Upper lobe of right lung (tissue), 1 donor: Measurements from ENCODE around the gene RNF186. TPM values are rescaled to one million over a fixed set of nuclear protein-coding genes. Genes with fewer than 3 reads are reported as not detected.

Experiments
- ATAC-seq: fragments of 200-7000 bp; cut with Tn5 transposase; one replicate; pipeline ENCODE4 v1.9.1; 2020; ENCODE audit warnings: mild to moderate bottlenecking, moderate library complexity
- DNase-seq: peaks from one replicate; pipeline ENCODE4 v3.0.0-alpha.2; 2020
- H3K27ac ChIP-seq: fragments of 200-600 bp; one replicate; pipeline ENCODE4 v1.8.0; 2022
- H3K27me3 ChIP-seq: fragments of 200-600 bp; one replicate; pipeline ENCODE4 v1.8.0; 2022; ENCODE audit warnings: mild to moderate bottlenecking
- H3K36me3 ChIP-seq: fragments of 200-600 bp; one replicate; pipeline ENCODE4 v1.8.0; 2022
- H3K4me1 ChIP-seq: fragments of 200-600 bp; one replicate; pipeline ENCODE4 v1.8.0; 2022
- H3K4me3 ChIP-seq: fragments of 200-600 bp; one replicate; pipeline ENCODE4 v1.8.0; 2022; ENCODE audit warnings: mild to moderate bottlenecking
- H3K9me3 ChIP-seq: fragments of 200-600 bp; one replicate; pipeline ENCODE4 v1.8.0; 2022
- CTCF ChIP-seq: fragments of 200-600 bp; IDR thresholded peaks from one replicate; pipeline ENCODE4 v1.8.0; 2022; ENCODE audit warnings: antibody characterized with exemption
- intact Hi-C: fragments of 100-400 bp; cut with DNase I; formaldehyde crosslinking; loops from one replicate; pipeline ENCODE4 v1.11.0; 2022
- total RNA-seq: library from RNA; stranded (reverse); fragmentation: NEBNext Ultra II Directional; extraction: Animal tissue kit (Norgen Biotek cat#: 25700); gene quantifications from one replicate; pipeline ENCODE4 v1.2.1, GENCODE V29; 2021
- donor health status: DM: no; HTN: yes; CAD: no; lungs with severe emphysema.

RNF186 gene
- total RNA-seq, 1 donor from 2014 or later: not detected

DNA sequence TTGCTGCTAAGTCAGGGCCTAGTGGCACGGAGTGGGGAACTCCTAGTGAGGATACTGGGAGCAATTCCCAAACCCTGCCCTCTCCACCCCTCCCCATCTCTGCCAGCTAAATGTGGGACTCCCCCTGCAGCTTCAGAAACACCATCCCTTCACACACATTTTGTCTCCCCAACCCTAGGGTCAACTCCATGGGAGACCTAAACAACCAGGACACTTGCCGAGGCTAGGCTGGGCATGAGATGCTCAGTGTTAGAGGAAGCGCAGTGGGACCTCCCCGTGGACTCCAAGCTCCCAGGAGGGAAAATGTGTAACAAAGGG lies 1.5 kb downstream of the RNF186 start:
- Histone ChIP-seq H3K4me1 (no peaks in the 10 kb centered on the region), H3K36me3 (no peaks in the 10 kb centered on the region), H3K9me3 (no peaks in the 10 kb centered on the region), H3K27ac (no peak overlapping the region), H3K27me3 (no peaks in the 10 kb centered on the region), H3K4me3 (no peak overlapping the region)
- DNase-seq (no peak), ATAC-seq (no peak)
- no peak for TF ChIP-seq CTCF
- intact Hi-C loops: no loop called here

- intact Hi-C loops: no loop called here
- ATAC-seq: no peak
These were observed 2.0 kb downstream of the RNF186 start for GRCh38 chr1:19812875-19813642.

GRCh38 chr1:19811206-19811851 lies 3.8 kb downstream of the RNF186 start:
- intact Hi-C loops: no loop called here
- peak; percentile 74 for DNase-seq
- H3K9me3 ChIP-seq: no peaks in the 10 kb centered on the region
- H3K27ac ChIP-seq: no peak overlapping the region
- H3K36me3 ChIP-seq: no peaks in the 10 kb centered on the region
- peak; percentile 55 for TF ChIP-seq CTCF
- no peaks in the 10 kb centered on the region for H3K27me3 ChIP-seq
- H3K4me3 ChIP-seq: no peak overlapping the region
- no peaks in the 10 kb centered on the region for H3K4me1 ChIP-seq
- peak; percentile 67 for ATAC-seq

More at GRCh38 chr1:19812875-19813642, 2.0 kb downstream of the RNF186 start:
- Histone ChIP-seq H3K4me1 (no peaks in the 10 kb centered on the region), H3K9me3 (no peaks in the 10 kb centered on the region), H3K27me3 (no peaks in the 10 kb centered on the region), H3K4me3 (no peak overlapping the region), H3K27ac (no peak overlapping the region), H3K36me3 (no peaks in the 10 kb centered on the region)
- no peak for TF ChIP-seq CTCF
- DNase-seq: no peak

DNA sequence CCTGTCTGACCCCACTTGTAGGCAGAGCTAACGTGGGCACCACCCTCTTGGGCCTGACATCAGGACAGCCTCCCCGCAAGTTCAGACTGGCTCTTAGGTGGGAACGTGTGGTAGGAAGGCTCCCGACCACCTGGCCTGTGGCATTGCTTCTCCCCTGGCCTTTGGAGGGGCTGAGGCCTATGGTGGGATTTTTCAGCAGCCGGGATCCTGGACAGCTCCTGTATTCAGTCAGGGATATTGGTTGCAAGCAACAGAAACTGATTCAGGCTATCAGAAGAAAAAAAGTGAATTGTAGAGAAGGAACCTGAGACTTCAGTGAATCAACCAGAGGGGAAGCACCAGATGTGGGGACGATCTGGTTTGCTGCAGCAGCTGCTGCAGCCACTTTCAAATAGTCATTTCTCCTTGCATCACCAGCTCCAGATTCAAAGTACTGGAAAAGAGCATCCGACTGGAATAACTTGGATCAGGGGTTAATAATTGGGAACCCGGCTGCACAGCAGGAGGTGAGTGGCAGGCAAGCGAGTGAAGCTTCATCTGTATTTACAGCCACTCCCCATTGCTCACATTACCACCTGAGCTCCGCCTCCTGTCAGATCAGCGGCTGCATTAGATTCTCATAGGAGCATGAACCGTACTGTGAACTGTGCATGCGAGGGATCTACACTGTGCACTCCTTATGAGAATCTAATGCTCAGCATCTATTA lies 5.9 kb downstream of the RNF186 start:
- no peak overlapping the region for H3K4me3 ChIP-seq
- H3K27ac ChIP-seq: no peak overlapping the region
- no peaks in the 10 kb centered on the region for H3K9me3 ChIP-seq
- H3K4me1 ChIP-seq: no peaks in the 10 kb centered on the region
- intact Hi-C loops: no loop called here
- no peak for DNase-seq
- ATAC-seq: no peak
- no peaks in the 10 kb centered on the region for H3K27me3 ChIP-seq
- no peaks in the 10 kb centered on the region for H3K36me3 ChIP-seq
- TF ChIP-seq CTCF: no peak

DNA sequence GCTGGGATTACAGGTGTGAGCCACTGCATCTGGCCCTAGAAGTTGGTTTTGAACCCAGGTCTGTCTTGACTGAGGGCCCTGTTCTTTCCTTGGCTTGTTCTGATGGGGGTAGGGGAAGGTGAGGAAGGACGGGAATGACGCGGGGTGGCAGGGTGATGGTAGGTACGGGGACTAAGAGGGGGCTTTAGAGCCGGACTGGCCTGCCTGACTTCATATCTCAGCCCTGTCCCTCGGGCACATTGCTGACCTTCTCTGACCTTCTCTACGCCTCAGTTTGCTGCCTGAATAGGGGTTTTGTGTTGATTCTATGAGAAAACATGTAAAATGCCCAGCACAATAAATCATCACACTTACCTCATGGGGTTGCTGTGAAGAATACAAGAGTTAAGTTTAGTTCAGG lies 6.7 kb downstream of the RNF186 start:
- no peak overlapping the region for H3K4me3 ChIP-seq
- H3K27ac ChIP-seq: no peak overlapping the region
- H3K9me3 ChIP-seq: no peaks in the 10 kb centered on the region
- DNase-seq: no peak
- no peaks in the 10 kb centered on the region for H3K4me1 ChIP-seq
- no peaks in the 10 kb centered on the region for H3K27me3 ChIP-seq
- no peak for TF ChIP-seq CTCF
- no peaks in the 10 kb centered on the region for H3K36me3 ChIP-seq
- intact Hi-C loops: no loop called here
- ATAC-seq: no peak
